Activated naive CD8-positive, alpha-beta T cell treated with anti-CD3 and anti-CD28 coated beads for 36 hours (primary cell): ENCODE measurements around the gene SEMA3F. TPM values are rescaled to one million over a fixed set of nuclear protein-coding genes. Genes with fewer than 3 reads are reported as not detected.
A peak's percentile ranks its signal among the peaks of the same experiment; 100 is the strongest.

ENCODE experiments used
- DNase-seq: peaks from one replicate; pipeline ENCODE4 v3.0.0; 2021
- H3K27ac Mint-ChIP-seq: one replicate; pipeline ENCODE4 v1.8.0; 2022; ENCODE audit warnings: mild to moderate bottlenecking, moderate library complexity, mixed read lengths
- H3K27me3 Mint-ChIP-seq: one replicate; pipeline ENCODE4 v1.8.0; 2022; ENCODE audit warnings: mild to moderate bottlenecking, mixed read lengths
- H3K36me3 Mint-ChIP-seq: one replicate; pipeline ENCODE4 v1.8.0; 2021; ENCODE audit warnings: mild to moderate bottlenecking, mixed read lengths
- H3K4me1 Mint-ChIP-seq: one replicate; pipeline ENCODE4 v1.8.0; 2021; ENCODE audit warnings: mixed read lengths
- H3K4me3 Mint-ChIP-seq: one replicate; pipeline ENCODE4 v1.8.0; 2022; ENCODE audit warnings: mild to moderate bottlenecking, moderate library complexity, mixed read lengths
- H3K9me3 Mint-ChIP-seq: one replicate; pipeline ENCODE4 v1.8.0; 2022; ENCODE audit warnings: mixed read lengths
- total RNA-seq, 2 experiments: library from RNA; stranded (reverse); gene quantifications; one replicate each; pipeline ENCODE4 v1.2.3, GENCODE V29; 2021

The SEMA3F gene
- total RNA-seq, 2 experiments from 2014 or later = 0.10 to 0.28 TPM

DNA sequence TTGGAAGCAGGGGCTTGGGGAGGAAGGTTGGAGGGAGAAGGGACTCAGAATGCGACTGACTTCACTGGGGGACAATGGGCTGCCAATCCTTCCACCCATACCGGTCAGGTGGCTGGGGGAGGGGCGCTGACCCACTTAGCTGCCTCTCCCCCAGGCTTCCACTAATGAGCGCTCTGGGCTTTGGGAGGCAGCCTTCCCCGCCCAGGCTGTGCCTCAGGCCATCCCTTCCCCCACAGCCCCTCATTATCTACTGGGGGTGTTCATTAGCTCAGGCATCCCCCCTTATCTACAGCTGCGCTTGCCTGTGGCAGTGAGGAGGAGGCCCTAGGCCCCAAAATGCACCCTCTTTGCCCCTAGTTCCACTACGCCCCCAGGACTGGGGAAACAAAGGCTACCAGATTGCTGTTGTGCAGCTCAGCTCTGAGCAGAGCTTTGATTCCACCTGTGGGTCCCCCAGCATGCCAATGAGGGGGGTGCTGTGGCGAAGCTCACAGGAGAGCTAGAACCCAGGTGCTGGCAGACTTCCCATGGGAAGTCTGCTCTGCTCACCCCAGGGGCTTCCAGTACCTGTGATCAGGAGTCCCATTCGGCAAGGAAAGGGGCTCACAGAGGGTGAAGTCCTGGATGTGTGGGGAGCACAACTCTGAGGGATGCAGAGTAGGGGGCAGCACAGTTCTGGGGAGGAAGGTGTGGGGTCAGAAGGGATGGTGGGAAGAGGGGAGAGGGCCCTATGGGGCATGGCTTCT lies 29.4 kb upstream of the SEMA3F start:
- H3K9me3 Mint-ChIP-seq = no peaks in the 10 kb centered on the region
- no peaks in the 10 kb centered on the region for H3K36me3 Mint-ChIP-seq
- no peak overlapping the region for H3K27ac Mint-ChIP-seq
- no peak for DNase-seq
- peaks cover 3% of the 10 kb centered on the region for H3K4me1 Mint-ChIP-seq
- H3K27me3 Mint-ChIP-seq = no peaks in the 10 kb centered on the region
- H3K4me3 Mint-ChIP-seq = no peak overlapping the region

DNA sequence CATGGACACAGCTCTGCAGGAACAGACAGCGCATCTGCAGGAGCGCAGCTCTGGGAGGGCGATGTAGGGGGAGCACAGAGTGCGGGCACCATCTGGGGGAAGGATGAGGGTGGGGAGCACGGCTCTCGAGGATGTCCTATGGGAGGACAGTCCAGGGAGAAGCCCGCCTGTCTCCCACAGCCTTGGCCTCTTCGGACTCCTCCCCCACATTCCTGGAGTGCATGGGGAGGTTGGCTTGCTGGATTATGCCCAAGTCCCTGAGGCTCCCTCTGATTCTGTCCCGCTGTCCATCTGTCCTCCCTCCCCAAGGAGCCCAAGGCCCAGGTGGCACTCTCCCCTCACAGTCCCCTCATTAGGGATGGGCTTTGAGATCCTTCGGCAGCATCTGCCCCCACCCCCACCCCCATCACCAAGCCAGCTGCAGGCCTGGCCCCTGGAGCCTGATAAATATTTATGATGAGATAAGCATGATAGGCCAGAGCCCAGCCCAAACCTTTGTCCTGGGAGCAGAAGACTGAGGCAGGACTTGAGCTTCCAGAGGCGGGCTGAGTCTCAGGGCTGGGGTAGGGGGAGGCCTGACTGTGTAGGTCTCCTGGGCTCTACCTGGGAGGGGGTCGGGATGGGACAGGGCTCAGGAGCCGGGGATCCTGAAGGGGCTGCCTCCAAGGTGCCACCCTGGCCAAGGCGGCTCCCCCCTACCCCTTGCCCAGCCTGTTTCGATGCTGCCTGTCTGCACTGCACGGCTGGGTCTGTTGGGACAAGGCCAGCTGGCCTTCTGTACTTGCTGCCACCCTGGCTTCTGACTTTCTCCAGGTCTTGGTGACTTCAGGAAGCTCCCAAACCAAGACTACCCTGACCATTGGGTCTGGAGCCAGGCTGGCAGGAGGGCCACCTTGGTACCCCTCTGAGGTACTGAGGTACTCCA lies 28.6 kb upstream of the SEMA3F start:
- Mint-ChIP-seq H3K9me3 (no peaks in the 10 kb centered on the region), H3K4me1 (no peaks in the 10 kb centered on the region), H3K4me3 (no peak overlapping the region), H3K36me3 (no peaks in the 10 kb centered on the region), H3K27me3 (no peaks in the 10 kb centered on the region), H3K27ac (no peak overlapping the region)
- no peak for DNase-seq

DNA sequence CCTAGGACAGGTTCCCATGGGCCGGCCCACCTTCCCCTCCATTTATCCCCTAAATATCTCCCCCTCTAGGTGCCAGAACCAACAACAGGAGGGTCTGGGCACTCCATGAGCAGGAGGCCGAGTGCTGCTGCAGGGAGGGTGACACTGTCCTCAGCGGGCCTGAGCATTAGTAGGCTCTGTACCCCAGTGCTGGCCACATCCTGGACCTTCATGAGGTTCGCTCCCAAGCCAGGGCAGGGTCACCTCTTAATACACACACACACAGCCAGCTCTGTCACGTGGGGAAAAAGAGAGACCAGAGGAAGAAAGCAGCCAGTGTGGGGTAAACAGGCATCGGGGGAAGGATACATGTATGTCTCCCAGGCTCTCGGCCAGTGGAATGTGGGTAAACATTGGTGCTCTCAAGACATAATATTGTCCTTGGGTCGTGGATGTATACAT lies 27.9 kb upstream of the SEMA3F start:
- no peaks in the 10 kb centered on the region for H3K9me3 Mint-ChIP-seq
- H3K27me3 Mint-ChIP-seq = no peaks in the 10 kb centered on the region
- H3K4me3 Mint-ChIP-seq = no peak overlapping the region
- no peaks in the 10 kb centered on the region for H3K36me3 Mint-ChIP-seq
- no peaks in the 10 kb centered on the region for H3K4me1 Mint-ChIP-seq
- no peak overlapping the region for H3K27ac Mint-ChIP-seq
- DNase-seq = no peak

GRCh38 chr3:50128001-50128400 lies 27.1 kb upstream of the SEMA3F start:
- H3K4me3 Mint-ChIP-seq = no peak overlapping the region
- no peaks in the 10 kb centered on the region for H3K27me3 Mint-ChIP-seq
- H3K27ac Mint-ChIP-seq = no peak overlapping the region
- no peak for DNase-seq
- H3K4me1 Mint-ChIP-seq = no peaks in the 10 kb centered on the region
- H3K36me3 Mint-ChIP-seq = no peaks in the 10 kb centered on the region
- H3K9me3 Mint-ChIP-seq = no peaks in the 10 kb centered on the region

- H3K9me3 Mint-ChIP-seq = no peaks in the 10 kb centered on the region
- no peak for DNase-seq
- H3K36me3 Mint-ChIP-seq = no peaks in the 10 kb centered on the region
- no peak overlapping the region for H3K4me3 Mint-ChIP-seq
- H3K4me1 Mint-ChIP-seq = no peaks in the 10 kb centered on the region
- H3K27me3 Mint-ChIP-seq = no peaks in the 10 kb centered on the region
- H3K27ac Mint-ChIP-seq = no peak overlapping the region
These were observed 24.7 kb upstream of the SEMA3F start for GRCh38 chr3:50130436-50130835.

GRCh38 chr3:50132421-50133282 lies 22.5 kb upstream of the SEMA3F start:
- DNase-seq = no peak
- Mint-ChIP-seq H3K27ac (no peak overlapping the region), H3K36me3 (no peaks in the 10 kb centered on the region), H3K4me3 (no peak overlapping the region), H3K27me3 (no peaks in the 10 kb centered on the region), H3K4me1 (no peaks in the 10 kb centered on the region), H3K9me3 (no peaks in the 10 kb centered on the region)

DNA sequence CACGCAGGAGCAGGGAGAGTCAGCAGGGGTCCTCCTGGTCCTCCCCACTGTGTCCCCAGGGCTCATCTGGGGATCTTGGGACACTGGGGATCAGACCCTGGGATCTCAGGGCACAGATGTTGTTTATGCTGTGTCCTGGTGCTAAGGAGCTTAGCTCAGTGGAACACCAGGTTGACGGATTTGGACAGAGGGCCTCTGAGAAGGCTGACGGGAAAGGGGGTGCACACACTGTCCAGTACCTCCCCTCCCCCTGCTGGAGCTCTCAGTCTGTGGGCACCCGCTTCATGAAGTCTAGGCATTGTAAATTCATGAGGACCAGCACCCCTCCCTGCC lies 21.9 kb upstream of the SEMA3F start:
- H3K27me3 Mint-ChIP-seq = no peaks in the 10 kb centered on the region
- no peak overlapping the region for H3K27ac Mint-ChIP-seq
- no peak for DNase-seq
- peaks cover 2% of the 10 kb centered on the region for H3K4me1 Mint-ChIP-seq
- no peaks in the 10 kb centered on the region for H3K36me3 Mint-ChIP-seq
- no peak overlapping the region for H3K4me3 Mint-ChIP-seq
- no peaks in the 10 kb centered on the region for H3K9me3 Mint-ChIP-seq

DNA sequence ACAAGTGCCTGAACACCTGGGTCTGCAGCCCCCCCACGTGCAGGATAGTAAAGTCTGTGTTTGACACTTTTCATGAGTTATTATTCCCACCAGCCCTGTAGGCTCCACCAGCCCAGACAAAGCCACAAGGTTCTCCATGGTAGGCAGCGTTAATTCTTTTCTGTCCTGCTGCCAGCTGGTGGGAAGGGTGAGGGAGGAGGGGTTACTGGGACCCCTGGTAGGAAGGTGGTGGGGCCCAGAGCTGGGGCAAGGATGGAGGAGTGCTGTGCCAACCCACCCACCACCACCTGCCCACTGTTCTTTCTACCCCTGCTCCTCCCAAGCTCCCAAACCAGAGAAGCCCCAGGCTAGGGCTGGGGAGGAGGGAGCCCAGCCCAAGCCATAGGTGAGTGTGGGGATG lies 20.8 kb upstream of the SEMA3F start:
- no peaks in the 10 kb centered on the region for H3K9me3 Mint-ChIP-seq
- no peak overlapping the region for H3K27ac Mint-ChIP-seq
- no peaks in the 10 kb centered on the region for H3K36me3 Mint-ChIP-seq
- H3K4me3 Mint-ChIP-seq = no peak overlapping the region
- no peak for DNase-seq
- H3K4me1 Mint-ChIP-seq = peaks cover 10% of the 10 kb centered on the region
- no peaks in the 10 kb centered on the region for H3K27me3 Mint-ChIP-seq

GRCh38 chr3:50135964-50136363 lies 19.2 kb upstream of the SEMA3F start:
- Mint-ChIP-seq H3K4me1 (peaks cover 10% of the 10 kb centered on the region), H3K9me3 (no peaks in the 10 kb centered on the region), H3K36me3 (no peaks in the 10 kb centered on the region), H3K27ac (no peak overlapping the region), H3K4me3 (no peak overlapping the region), H3K27me3 (no peaks in the 10 kb centered on the region)
- DNase-seq = no peak

DNA sequence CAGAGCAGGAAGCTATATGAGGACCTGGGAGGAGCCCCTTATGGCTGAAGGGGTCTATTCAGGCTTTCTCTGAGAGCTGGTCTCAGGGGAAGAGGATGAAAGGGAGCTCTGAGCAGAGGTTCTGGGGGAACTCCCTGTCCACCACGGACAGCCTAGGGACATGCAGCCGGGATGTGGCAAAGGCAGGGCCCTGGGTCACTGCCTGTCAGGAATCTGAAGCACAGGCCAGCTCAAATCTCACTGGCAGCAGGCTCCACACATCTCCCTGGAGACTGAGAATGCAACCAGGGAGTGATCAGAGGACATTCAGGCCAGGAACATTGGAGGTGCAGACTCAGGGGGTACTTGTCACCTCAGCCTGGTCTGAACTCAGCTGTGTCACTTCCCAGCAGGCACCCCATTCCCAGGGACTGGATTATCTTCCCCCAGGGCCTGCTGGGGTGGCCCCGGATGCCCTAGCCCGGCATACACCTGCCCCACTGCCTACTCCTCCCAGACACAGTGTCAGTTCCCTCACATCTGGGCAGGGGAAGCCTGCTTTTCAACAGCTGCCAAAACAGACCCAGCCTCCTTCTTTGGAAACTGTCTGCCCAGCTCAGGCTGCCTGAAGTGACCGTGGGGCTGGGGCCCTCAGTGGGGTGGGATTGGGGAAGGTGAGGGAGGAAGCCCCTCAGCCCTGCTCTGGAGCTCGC lies 18.3 kb upstream of the SEMA3F start:
- Mint-ChIP-seq H3K27ac (no peak overlapping the region), H3K27me3 (no peaks in the 10 kb centered on the region)
- no peak for DNase-seq

GRCh38 chr3:50137531-50137930 lies 17.6 kb upstream of the SEMA3F start:
- no peak for DNase-seq
- no peaks in the 10 kb centered on the region for H3K9me3 Mint-ChIP-seq
- H3K27ac Mint-ChIP-seq = no peak overlapping the region
- no peaks in the 10 kb centered on the region for H3K36me3 Mint-ChIP-seq
- H3K4me3 Mint-ChIP-seq = no peak overlapping the region
- H3K27me3 Mint-ChIP-seq = no peaks in the 10 kb centered on the region
- H3K4me1 Mint-ChIP-seq = peaks cover 10% of the 10 kb centered on the region

More for the DNA sequence above, 18.3 kb upstream of the SEMA3F start:
- no peak overlapping the region for H3K4me3 Mint-ChIP-seq
- no peaks in the 10 kb centered on the region for H3K36me3 Mint-ChIP-seq
- peaks cover 10% of the 10 kb centered on the region for H3K4me1 Mint-ChIP-seq
- H3K9me3 Mint-ChIP-seq = no peaks in the 10 kb centered on the region

GRCh38 chr3:50138266-50139200 lies 16.6 kb upstream of the SEMA3F start:
- H3K9me3 Mint-ChIP-seq = no peaks in the 10 kb centered on the region
- H3K36me3 Mint-ChIP-seq = no peaks in the 10 kb centered on the region
- peaks cover 10% of the 10 kb centered on the region for H3K4me1 Mint-ChIP-seq
- H3K27ac Mint-ChIP-seq = peak overlapping the region; percentile 36
- H3K4me3 Mint-ChIP-seq = no peak overlapping the region
- no peaks in the 10 kb centered on the region for H3K27me3 Mint-ChIP-seq
- no peak for DNase-seq

DNA sequence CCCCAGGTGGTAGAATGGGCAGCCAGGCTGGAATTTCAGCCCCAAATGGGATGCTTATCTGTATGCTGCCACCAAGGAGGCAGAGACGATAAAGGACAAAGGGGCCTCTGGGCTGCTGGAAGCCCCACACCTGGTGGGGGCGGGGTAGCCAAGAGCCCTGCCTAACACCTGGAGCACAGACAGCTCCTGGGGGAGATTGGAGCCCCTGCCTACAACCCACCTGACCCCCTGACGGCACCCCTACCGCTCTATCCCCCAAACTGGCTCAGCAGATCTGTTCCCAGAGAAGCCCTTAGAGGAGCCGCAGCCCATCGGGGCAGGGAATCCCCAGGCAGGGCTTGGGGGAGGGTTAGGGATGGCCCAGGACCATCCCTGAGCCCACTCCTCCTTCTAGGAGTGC lies 15.8 kb upstream of the SEMA3F start:
- Mint-ChIP-seq H3K4me3 (no peak overlapping the region), H3K27ac (no peak overlapping the region), H3K36me3 (no peaks in the 10 kb centered on the region), H3K4me1 (peaks cover 10% of the 10 kb centered on the region), H3K27me3 (no peaks in the 10 kb centered on the region), H3K9me3 (no peaks in the 10 kb centered on the region)
- no peak for DNase-seq
